ENCODE data around the gene ASCL2.

The ASCL2 gene

DNA sequence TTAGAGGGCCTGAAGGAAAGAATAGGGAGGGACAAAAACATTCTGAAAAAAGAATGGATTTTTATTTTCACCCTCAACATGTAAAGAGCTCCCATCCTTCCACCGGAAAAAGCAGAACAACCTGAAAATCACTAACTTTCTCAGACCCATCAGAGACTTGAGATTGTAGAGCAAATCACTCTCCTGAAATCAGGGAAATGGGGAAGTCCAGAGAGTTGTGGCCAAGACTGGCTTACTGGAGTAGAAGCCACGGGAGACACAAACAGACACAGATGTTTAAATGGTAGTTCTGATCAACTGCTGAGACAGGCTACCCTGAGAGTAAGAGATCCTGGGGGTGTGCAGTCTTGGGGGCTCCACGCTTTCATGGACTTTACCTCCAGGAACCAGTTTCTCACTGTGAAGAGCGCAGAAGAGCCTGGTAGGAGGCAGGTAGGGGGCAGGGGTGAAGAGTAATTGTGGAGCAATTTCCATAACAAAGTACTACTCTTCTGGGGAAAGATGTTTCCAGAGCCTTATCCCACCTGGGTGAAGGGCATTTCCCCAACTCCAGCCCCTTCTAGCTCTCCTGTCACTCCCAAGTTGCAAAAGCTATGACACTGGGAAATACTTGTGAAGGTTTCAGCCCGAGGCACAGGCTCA, 47.1 kb downstream of the ASCL2 start:
- no peak for DNase-seq

DNA sequence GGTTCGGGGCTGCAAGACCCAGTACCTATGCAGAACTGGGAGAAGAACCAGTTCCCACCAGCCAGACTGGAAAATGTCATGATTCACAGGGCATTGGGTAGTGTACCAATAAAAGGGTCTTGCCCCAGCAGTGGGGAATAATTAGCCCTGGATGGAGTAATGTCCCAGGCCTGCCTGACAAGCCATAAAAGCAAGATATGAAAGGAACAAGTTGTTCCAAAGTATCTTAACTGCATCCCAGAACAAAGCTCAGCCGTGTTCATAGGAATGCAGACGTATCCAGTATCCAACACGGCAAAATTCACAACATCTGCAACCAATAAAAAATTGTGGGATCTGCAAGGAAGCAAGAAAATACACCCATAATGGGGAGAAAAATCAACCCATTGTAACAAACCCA, 47.9 kb downstream of the ASCL2 start:
- no peak for DNase-seq

DNA sequence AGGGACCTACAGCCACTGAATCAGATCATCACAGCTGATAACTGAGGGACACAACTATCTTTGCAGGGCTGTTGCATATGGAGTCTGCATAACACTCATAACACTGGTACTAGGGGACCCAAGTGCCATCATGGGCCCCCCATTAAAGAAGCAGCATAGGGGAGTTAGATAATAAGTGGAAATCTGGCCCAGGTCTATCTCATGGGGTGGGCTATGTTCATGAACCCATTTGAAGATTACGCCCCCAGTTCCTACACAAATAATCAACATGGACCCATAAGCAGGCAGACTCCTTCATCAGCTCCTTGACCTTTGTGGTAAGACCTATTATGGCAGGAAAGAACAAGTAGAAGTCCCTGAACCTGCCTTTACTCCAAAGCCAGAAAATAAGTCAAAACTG, 48.8 kb downstream of the ASCL2 start:
- DNase-seq: no peak

DNA sequence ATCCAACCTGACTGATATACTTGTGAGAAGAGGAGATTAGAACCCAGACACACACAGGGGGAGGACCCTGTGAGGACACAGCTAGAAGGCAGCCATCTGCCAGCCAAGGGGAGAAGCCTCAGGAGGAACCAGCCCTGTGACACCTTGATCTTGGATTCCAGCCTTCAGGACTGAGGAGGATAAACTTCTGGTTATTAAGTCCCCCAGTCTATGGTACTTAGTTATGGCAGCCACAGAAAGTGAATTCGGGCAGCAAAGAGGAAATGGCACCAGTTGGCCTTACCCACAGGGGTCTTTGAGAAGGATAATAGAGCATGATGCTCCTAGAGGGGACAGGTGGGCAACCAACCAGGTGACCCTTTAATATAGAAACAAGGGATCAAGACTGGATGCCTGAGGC, 49.4 kb downstream of the ASCL2 start:
- DNase-seq: no peak

DNA sequence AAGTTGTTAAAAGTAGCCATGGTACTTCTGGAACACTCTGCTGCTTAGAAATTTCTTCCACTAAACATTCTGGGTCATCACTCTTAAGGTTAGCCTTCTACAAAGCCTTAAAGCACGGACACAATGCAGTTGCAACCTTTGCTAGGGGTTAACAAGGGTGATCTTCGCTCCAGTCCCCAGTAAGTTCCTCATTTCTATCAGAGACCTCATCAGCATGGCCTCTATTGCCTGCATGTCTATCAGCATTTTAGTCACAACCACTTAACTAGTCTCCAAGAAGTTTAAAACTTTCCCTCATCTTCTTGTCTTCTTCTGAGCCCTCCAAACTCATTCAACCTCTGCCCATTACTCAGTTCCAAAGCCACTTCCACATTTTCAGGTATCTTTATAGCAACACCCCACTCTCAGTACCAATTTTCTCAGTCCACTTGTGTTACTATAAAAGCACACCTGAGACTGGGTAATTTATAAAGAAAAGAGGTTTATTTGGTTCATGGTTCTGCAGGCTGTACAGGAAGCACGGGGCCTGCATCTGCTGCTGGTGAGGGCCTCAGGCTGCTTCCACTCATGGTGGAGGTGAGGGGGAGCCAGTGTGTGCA, 50.1 kb downstream of the ASCL2 start:
- DNase-seq: no peak

DNA sequence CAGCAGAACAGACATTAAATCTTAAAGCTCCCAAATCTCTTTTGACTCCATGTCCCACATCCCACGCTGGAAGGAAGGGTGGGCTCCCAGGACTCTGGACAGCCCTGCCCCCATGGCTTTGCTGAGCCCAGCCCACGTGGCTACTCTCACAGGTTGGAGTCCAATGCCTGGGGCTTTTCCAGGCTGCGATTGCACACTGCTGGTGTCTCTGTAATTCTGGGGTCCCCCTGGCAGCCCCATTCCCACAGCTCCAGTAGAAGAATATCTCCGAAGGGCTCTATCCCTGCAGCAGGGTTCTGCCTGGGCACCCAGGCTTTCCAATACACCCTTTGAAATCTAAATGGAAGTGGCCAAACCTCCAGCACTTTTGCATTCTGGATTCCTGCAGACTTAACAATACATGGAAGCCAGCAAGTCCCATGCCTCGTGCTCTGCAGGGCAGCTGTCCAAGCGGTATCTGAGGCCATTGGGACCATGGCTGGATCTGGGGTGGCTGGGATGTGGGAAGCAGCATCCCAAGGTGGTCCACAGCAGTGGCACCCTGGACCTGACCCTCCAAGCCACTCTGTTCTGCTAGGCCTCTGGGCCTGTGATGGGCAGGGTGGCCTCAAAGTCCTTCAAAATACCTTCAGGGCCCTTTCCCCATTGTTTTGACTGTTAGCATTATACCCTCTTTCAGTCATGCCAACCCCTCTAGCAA, 50.9 kb downstream of the ASCL2 start:
- DNase-seq: no peak
